Heart right ventricle (tissue), 16 donors: ENCODE data around the gene ARHGAP29. TPM values are rescaled to one million over a fixed set of nuclear protein-coding genes. Genes with fewer than 3 reads are reported as not detected.

Source experiments
- ATAC-seq, 8 donors: fragments of 200-7000 bp; cut with Tn5 transposase; one replicate each; pipeline ENCODE4 v1.9.1; 2020; ENCODE audit warnings: mild to moderate bottlenecking in 8 of 8, moderate library complexity in 8 of 8, moderate number of reproducible peaks in 1 of 8
- DNase-seq, 2 donors: peaks; one replicate each; pipeline ENCODE4 v3.0.0-alpha.2; 2020
- H3K27ac ChIP-seq, 10 donors: fragments of 200-600 bp; sonication (generic) in 2 of 10; one replicate each; pipeline versions ENCODE4 v1.5.0 to v1.8.0; 2020 to 2022; ENCODE audit warnings: mild to moderate bottlenecking in 3 of 10
- H3K27me3 ChIP-seq, 7 donors: fragments of 200-600 bp; one replicate each; pipeline ENCODE4 v1.8.0; 2021 to 2022; ENCODE audit warnings: mild to moderate bottlenecking in 2 of 7
- H3K36me3 ChIP-seq, 9 donors: fragments of 200-600 bp; sonication (generic) in 1 of 9; one replicate each; pipeline versions ENCODE4 v1.5.0 to v1.8.0; 2020 to 2022; ENCODE audit warnings: mild to moderate bottlenecking in 2 of 9
- H3K4me1 ChIP-seq, 9 donors: fragments of 200-600 bp; sonication (generic) in 1 of 9; one replicate each; pipeline versions ENCODE4 v1.5.0 to v1.8.0; 2020 to 2022; ENCODE audit warnings: mild to moderate bottlenecking in 4 of 9
- H3K4me3 ChIP-seq, 10 donors: fragments of 200-600 bp; sonication (generic) in 2 of 10; one replicate each; pipeline versions ENCODE4 v1.5.0 to v1.8.0; 2020 to 2022; ENCODE audit warnings: mild to moderate bottlenecking in 7 of 10, moderate library complexity in 2 of 10
- H3K9me3 ChIP-seq, 11 donors: fragments of 200-600 bp in 10 of 11; sonication (generic) in 2 of 11; one replicate each; pipeline versions ENCODE4 v1.5.0 to v1.8.0; 2013 to 2022; ENCODE audit warnings: mild to moderate bottlenecking in 2 of 11, control low read depth in 1 of 11, moderate library complexity in 1 of 11
- WGBS, 2 donors: extraction: QIAGEN DNeasy Blood & Tissue Kit; methylation state at CpG; one replicate each; pipeline ENCODE4 v1.1.7; 2013; ENCODE audit warnings: inconsistent platforms in 1 of 2; 5-methylcytosine and 5-hydroxymethylcytosine counted together
- intact Hi-C, 10 donors: fragments of 100-400 bp; cut with DNase I; formaldehyde crosslinking; loops; one replicate each; pipeline versions ENCODE4 v1.11.1 to v1.14.2; 2022
- polyA plus RNA-seq, 2 donors: library from polyadenylated mRNA; stranded (reverse); fragments of 200-250 nt; gene quantifications; one replicate each; pipeline ENCODE4 v1.2.3, GENCODE V29; 2013
- total RNA-seq, 10 donors: library from RNA; stranded (reverse); fragmentation: NEBNext Ultra II Directional in 3 of 10; extraction: Animal tissue kit (Norgen Biotek cat#: 25700) in 3 of 10; gene quantifications; one replicate each; pipeline versions ENCODE4 v1.2.1 to v1.2.4, GENCODE V29; 2021 to 2023
- TF ChIP-seq, protein P1 (sequence below), 9 donors: fragments of 200-600 bp; sonication (generic) in 2 of 9; IDR thresholded peaks; one replicate each; pipeline versions ENCODE4 v1.5.0 to v1.8.0; 2021 to 2022; ENCODE audit warnings: antibody characterized with exemption in 9 of 9, mild to moderate bottlenecking in 5 of 9, moderate library complexity in 1 of 9
- donor health status: Arrhythmogenic right ventricular cardiomyopathy.
- donor health status: ischemic (EF 13 %, LVEDD 7.1; RV severe dilation, severe dysfunction).
- donor health status: healthy with polysubstance abuse.
- donor health status: DM: no; HTN: yes; CAD: no.
- donor health status: DM: no; HTN: no; CAD: no.
- donor health status: ischemic (EF 25% LVEDD 6.9; RV normal size, moderate dysfunction).
- donor health status: ischemic (EF 25% LVEDD 5.7; RV mildly dilated, moderate dysfunction).
- donor health status: healthy.
- donor health status: DM: yes; HTN: yes; CAD: no.
- donor health status: Ischemic cardiomyopathy.
- donor health status: ischemic (EF 35%, LVEDD 5.7; RV mildly dilated, moderate dysfunction).
- donor health status: nonischemic (EF 11% LVEDD 7.7; RV severe dilation, severe dysfunction).
- donor health status: DM: yes; HTN: yes; CAD: no.
- donor health status: PGD.
- donor health status: ischemic (EF 29% LVEDD 5.4; RV normal size, mild dysfunction).
- donor health status: nonischemic (EF 23%, LVEDD 6.1; RV moderate dilation, normal function).

ARHGAP29 gene
- total and polyA plus RNA-seq, 12 donors: 8.8 to 34.3 (median 27.7) TPM

DNA sequence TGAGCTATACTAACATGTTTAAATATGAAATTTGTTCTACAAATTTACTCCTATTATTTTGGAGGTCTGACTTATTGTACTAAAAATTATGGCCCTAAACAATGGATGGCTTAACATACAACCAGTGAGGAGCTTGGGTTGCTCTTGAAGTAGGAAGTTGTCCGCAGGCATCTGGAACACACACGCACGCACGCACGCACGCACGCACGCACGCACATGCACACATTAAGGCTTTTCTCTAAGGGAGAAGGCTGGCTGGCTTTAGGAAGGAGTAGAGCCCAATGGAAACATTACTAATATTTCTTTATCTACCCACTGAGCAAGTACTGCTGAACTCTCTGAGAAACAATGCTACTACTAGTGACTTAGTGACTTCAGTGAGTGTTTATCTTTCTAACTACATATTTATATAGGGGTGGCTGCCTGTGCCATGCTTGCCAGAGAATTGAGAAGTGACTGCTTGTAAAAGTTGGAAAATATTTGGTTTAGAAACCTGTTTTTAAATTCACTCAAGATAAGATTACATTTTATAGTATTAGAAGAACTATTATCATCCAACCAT lies 16.2 kb upstream of the ARHGAP29 start:
- DNase-seq (no peak), ATAC-seq (no peak)
- Histone ChIP-seq H3K36me3 (no peaks in the 10 kb centered on the region), H3K4me3 (no peak overlapping the region), H3K4me1 (peaks cover 0 to 18% (median 3%) of the 10 kb centered on the region in 9 donors), H3K9me3 (no peaks in the 10 kb centered on the region), H3K27ac (no peak overlapping the region), H3K27me3 (peaks cover 0 to 9% (median 0%) of the 10 kb centered on the region in 7 donors)
- intact Hi-C loops: loop anchor here in 1 of 10 donors (10.0 kb wide), 1 partner anchor 61 kb away; no protein-coding TSS in a partner anchor
- TF ChIP-seq, protein P1, sequence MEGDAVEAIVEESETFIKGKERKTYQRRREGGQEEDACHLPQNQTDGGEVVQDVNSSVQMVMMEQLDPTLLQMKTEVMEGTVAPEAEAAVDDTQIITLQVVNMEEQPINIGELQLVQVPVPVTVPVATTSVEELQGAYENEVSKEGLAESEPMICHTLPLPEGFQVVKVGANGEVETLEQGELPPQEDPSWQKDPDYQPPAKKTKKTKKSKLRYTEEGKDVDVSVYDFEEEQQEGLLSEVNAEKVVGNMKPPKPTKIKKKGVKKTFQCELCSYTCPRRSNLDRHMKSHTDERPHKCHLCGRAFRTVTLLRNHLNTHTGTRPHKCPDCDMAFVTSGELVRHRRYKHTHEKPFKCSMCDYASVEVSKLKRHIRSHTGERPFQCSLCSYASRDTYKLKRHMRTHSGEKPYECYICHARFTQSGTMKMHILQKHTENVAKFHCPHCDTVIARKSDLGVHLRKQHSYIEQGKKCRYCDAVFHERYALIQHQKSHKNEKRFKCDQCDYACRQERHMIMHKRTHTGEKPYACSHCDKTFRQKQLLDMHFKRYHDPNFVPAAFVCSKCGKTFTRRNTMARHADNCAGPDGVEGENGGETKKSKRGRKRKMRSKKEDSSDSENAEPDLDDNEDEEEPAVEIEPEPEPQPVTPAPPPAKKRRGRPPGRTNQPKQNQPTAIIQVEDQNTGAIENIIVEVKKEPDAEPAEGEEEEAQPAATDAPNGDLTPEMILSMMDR (IDR thresholded peaks at IDR 0.05): no peak
- WGBS, 2 donors: 94 to 96% methylated on average over 9 of the region's 9 CpGs

GRCh38 chr1:94250341-94250740 lies 13.0 kb upstream of the ARHGAP29 start:
- no peak for DNase-seq
- no peaks in the 10 kb centered on the region for H3K9me3 ChIP-seq
- no peak for ATAC-seq
- H3K36me3 ChIP-seq: no peaks in the 10 kb centered on the region
- no peak overlapping the region for H3K27ac ChIP-seq
- peaks cover 0 to 21% (median 6%) of the 10 kb centered on the region in 9 donors for H3K4me1 ChIP-seq
- intact Hi-C loops: loop anchor here in 1 of 10 donors (10.0 kb wide), 1 partner anchor 64 kb away; no protein-coding TSS in a partner anchor
- TF ChIP-seq, protein P1 (IDR thresholded peaks at IDR 0.05): no peak
- no peak overlapping the region for H3K4me3 ChIP-seq
- peaks cover 0 to 41% (median 0%) of the 10 kb centered on the region in 7 donors for H3K27me3 ChIP-seq
- 77 to 85% methylated on average over 3 of the region's 3 CpGs for WGBS, 2 donors

- Histone ChIP-seq H3K4me1 (peaks cover 0 to 15% (median 6%) of the 10 kb centered on the region in 9 donors), H3K9me3 (peaks cover 0 to 11% (median 2%) of the 10 kb centered on the region in 11 donors), H3K27me3 (peaks cover 0 to 52% (median 0%) of the 10 kb centered on the region in 7 donors), H3K4me3 (no peak overlapping the region), H3K27ac (peak overlapping the region in 1 of 10 donors; percentile 91), H3K36me3 (no peaks in the 10 kb centered on the region)
- WGBS, 2 donors: 95 to 98% methylated on average over 11 of the region's 11 CpGs
- TF ChIP-seq, protein P1 (IDR thresholded peaks at IDR 0.05): no peak
- intact Hi-C loops: loop anchor here in 7 of 10 donors (5.0 to 10.0 kb wide), 6 partner anchors 46 to 202 kb away; no protein-coding TSS in a partner anchor
- no peak for ATAC-seq
- DNase-seq: no peak
Observed at GRCh38 chr1:94248956-94249688, 11.7 kb upstream of the ARHGAP29 start.
